Sigmoid colon (tissue), 7 donors: ENCODE results near the gene ACR. TPM values are rescaled to one million over a fixed set of nuclear protein-coding genes. Genes with fewer than 3 reads are reported as not detected.

ENCODE experiments used
- DNase-seq: peaks from one replicate; pipeline ENCODE4 v3.0.0-alpha.2; 2019
- H3K27ac ChIP-seq, 4 donors: fragments of 200-600 bp; sonication (generic); one replicate each; pipeline ENCODE4 v1.5.1; 2016 to 2019; ENCODE audit warnings: mild to moderate bottlenecking in 1 of 4
- H3K27me3 ChIP-seq, 3 donors: fragments of 200-600 bp; sonication (generic); one replicate each; pipeline ENCODE4 v1.5.1; 2019; ENCODE audit warnings: mild to moderate bottlenecking in 1 of 3
- H3K36me3 ChIP-seq, 4 donors: fragments of 200-600 bp; sonication (generic); one replicate each; pipeline ENCODE4 v1.5.1; 2016 to 2019
- H3K4me1 ChIP-seq, 4 donors: fragments of 200-600 bp; sonication (generic); one replicate each; pipeline ENCODE4 v1.5.1; 2017 to 2019
- H3K4me3 ChIP-seq, 4 donors: fragments of 200-600 bp; sonication (generic); one replicate each; pipeline ENCODE4 v1.5.1; 2017 to 2019; ENCODE audit warnings: mild to moderate bottlenecking in 2 of 4, moderate library complexity in 1 of 4
- H3K9me3 ChIP-seq, 4 donors: fragments of 200-600 bp in 3 of 4; sonication (generic) in 3 of 4; one replicate each; pipeline versions ENCODE4 v1.5.1 to v1.6.1; 2013 to 2019
- CTCF ChIP-seq, 4 experiments: fragments of 450-650 bp in 3 of 4; fragments of 200-600 bp in 1 of 4; IDR thresholded peaks; one replicate each; pipeline ENCODE4 v1.5.1; 2016 to 2019; ENCODE audit warnings: antibody characterized with exemption in 4 of 4, mild to moderate bottlenecking in 3 of 4, moderate library complexity in 2 of 4
- EP300 ChIP-seq, 4 donors: sonication (generic); formaldehyde crosslinking; IDR thresholded peaks; one replicate each; pipeline ENCODE4 v1.6.1; 2017; ENCODE audit warnings: antibody characterized with exemption in 4 of 4
- POLR2A ChIP-seq, 2 donors: fragments of 450-650 bp; IDR thresholded peaks; one replicate each; pipeline ENCODE4 v1.6.1; 2016; ENCODE audit warnings: antibody characterized with exemption in 2 of 2, mild to moderate bottlenecking in 2 of 2, moderate library complexity in 2 of 2
- POLR2AphosphoS5 ChIP-seq, 4 donors: sonication (generic); formaldehyde crosslinking; IDR thresholded peaks; one replicate each; pipeline ENCODE4 v1.6.1; 2017; ENCODE audit warnings: antibody characterized with exemption in 4 of 4
- WGBS, 2 donors: extraction: QIAGEN DNeasy Blood & Tissue Kit; methylation state at CpG; one replicate each; pipeline ENCODE4 v1.1.7; 2013; 5-methylcytosine and 5-hydroxymethylcytosine counted together
- intact Hi-C: fragments of 100-400 bp; cut with DNase I; formaldehyde crosslinking; loops from one replicate; pipeline ENCODE4 v1.15.1; 2023
- polyA plus RNA-seq, 3 donors: library from polyadenylated mRNA; stranded (reverse); fragments of 200-250 nt; gene quantifications; one replicate each; pipeline ENCODE4 v1.2.3, GENCODE V29; 2013
- total RNA-seq, 4 donors: library from RNA; depleted of rRNA; stranded (reverse); fragments of >200 nt; gene quantifications; one replicate each; pipeline ENCODE4 v1.1.0, GENCODE V29; 2016
- donor health status: healthy with polysubstance abuse.
- donor health status: Bipolar disorder and iron deficiency.
- donor health status: healthy.

The ACR gene
- total and polyA plus RNA-seq, 7 donors = 0.06 to 0.68 TPM; not detected in 5

DNA sequence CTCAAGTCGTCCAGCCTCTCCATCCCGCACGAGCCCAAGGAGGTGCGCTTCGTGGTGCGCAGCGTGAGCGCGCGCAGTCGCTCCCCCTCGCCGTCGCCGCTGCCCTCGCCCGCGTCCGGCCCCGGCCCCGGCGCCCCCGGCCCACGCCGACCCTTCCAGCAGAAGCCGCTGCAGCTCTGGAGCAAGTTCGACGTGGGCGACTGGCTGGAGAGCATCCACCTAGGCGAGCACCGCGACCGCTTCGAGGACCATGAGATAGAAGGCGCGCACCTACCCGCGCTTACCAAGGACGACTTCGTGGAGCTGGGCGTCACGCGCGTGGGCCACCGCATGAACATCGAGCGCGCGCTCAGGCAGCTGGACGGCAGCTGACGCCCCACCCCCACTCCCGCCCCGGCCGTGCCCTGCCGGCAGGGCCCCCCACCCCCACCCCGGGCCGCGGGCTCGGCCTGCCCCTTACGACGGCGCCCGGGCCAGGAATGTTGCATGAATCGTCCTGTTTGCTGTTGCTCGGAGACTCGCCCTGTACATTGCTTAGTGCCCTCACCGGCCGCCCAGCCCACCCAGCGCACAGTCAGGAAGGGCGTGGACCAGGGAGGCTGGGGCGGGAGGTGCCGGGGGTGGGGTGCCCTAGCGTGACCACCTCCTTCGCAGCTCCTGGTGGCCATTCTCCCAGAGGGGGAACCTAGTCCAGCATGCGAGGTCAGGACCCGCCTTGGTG lies 6.9 kb upstream of the ACR start:
- peaks cover 7 to 38% (median 25%) of the 10 kb centered on the region in 3 donors for H3K27me3 ChIP-seq
- TF ChIP-seq POLR2A (IDR thresholded peaks at IDR 0.05) (no peak), CTCF (IDR thresholded peaks at IDR 0.05) (no peak), EP300 (IDR thresholded peaks at IDR 0.05) (no peak), POLR2AphosphoS5 (IDR thresholded peaks at IDR 0.05) (no peak)
- H3K27ac ChIP-seq = no peak overlapping the region
- DNase-seq = no peak
- WGBS, 2 donors = 41 to 69% methylated on average over 76 of the region's 76 CpGs
- H3K9me3 ChIP-seq = no peaks in the 10 kb centered on the region
- intact Hi-C loops = no loop called here
- no peak overlapping the region for H3K4me3 ChIP-seq
- H3K4me1 ChIP-seq = peaks cover 0 to 15% (median 11%) of the 10 kb centered on the region in 4 donors
- H3K36me3 ChIP-seq = no peaks in the 10 kb centered on the region

- no peaks in the 10 kb centered on the region for H3K9me3 ChIP-seq
- no peak for DNase-seq
- intact Hi-C loops = no loop called here
- H3K4me3 ChIP-seq = peak overlapping the region in 1 of 4 donors; percentile 6
- TF ChIP-seq CTCF (IDR thresholded peaks at IDR 0.05) = peak; percentile 30 to 67 (median 58)
- no peak for TF ChIP-seq POLR2AphosphoS5 (IDR thresholded peaks at IDR 0.05)
- TF ChIP-seq EP300 (IDR thresholded peaks at IDR 0.05) = no peak
- H3K27ac ChIP-seq = no peak overlapping the region
- peaks cover 0 to 15% (median 11%) of the 10 kb centered on the region in 4 donors for H3K4me1 ChIP-seq
- peaks cover 7 to 38% (median 25%) of the 10 kb centered on the region in 3 donors for H3K27me3 ChIP-seq
- WGBS, 2 donors = 16 to 63% methylated on average over 32 of the region's 32 CpGs
- H3K36me3 ChIP-seq = no peaks in the 10 kb centered on the region
Measured at GRCh38 chr22:50731811-50732624, 6.0 kb upstream of the ACR start.

- intact Hi-C loops = no loop called here
- peaks cover 10 to 38% (median 25%) of the 10 kb centered on the region in 3 donors for H3K27me3 ChIP-seq
Measured at GRCh38 chr22:50732681-50733080, 5.3 kb upstream of the ACR start.

More at GRCh38 chr22:50732681-50733080, 5.3 kb upstream of the ACR start:
- Histone ChIP-seq H3K4me3 (no peak overlapping the region), H3K27ac (no peak overlapping the region), H3K9me3 (no peaks in the 10 kb centered on the region), H3K4me1 (peaks cover 0 to 15% (median 11%) of the 10 kb centered on the region in 4 donors), H3K36me3 (no peaks in the 10 kb centered on the region)
- WGBS, 2 donors = 54 to 82% methylated on average over 12 of the region's 12 CpGs
- TF ChIP-seq POLR2A (IDR thresholded peaks at IDR 0.05) (no peak), EP300 (IDR thresholded peaks at IDR 0.05) (no peak), POLR2AphosphoS5 (IDR thresholded peaks at IDR 0.05) (no peak), CTCF (IDR thresholded peaks at IDR 0.05) (no peak)
- no peak for DNase-seq
